AG09319 (cell line): ENCODE results near the gene RNF223.

Experiments
- DNase-seq: peaks from one replicate; pipeline ENCODE4 v3.0.0-alpha.2; 2010; ENCODE audit warnings: low read depth; ENCODE audit errors: extremely low read depth
- CTCF ChIP-seq: IDR thresholded peaks from 2 replicates; pipeline ENCODE4 v1.5.1; 2011; ENCODE audit warnings: low read depth, mild to moderate bottlenecking, inconsistent platforms, low read length, moderate library complexity

Gene RNF223

DNA sequence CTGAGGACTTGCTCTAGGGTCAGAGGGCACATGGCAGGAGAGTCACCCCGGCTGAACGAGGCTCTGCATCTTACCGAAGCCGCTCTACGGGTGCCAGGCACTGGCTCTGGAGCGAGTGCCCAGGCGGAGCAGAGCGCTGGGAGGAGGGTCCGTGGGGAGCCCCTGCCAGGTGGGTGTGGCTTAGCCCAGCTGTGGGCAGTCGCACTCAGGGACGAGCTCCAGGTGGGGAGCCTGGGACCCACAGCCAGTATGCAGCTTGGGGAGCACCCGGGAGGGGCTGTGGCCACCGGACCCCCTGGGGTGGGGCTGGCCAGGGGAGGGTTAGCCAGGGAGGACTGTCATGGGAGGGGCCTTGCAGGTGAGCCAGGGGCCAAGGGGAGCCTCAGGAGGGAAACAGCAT, 50.4 kb downstream of the RNF223 start:
- no peak for TF ChIP-seq CTCF
- no peak for DNase-seq

- no peak for DNase-seq
- no peak for TF ChIP-seq CTCF
These were observed 51.6 kb downstream of the RNF223 start for GRCh38 chr1:1022302-1023009.

GRCh38 chr1:1021920-1022259, 52.2 kb downstream of the RNF223 start:
- DNase-seq, result no peak
- TF ChIP-seq CTCF, result no peak

DNA sequence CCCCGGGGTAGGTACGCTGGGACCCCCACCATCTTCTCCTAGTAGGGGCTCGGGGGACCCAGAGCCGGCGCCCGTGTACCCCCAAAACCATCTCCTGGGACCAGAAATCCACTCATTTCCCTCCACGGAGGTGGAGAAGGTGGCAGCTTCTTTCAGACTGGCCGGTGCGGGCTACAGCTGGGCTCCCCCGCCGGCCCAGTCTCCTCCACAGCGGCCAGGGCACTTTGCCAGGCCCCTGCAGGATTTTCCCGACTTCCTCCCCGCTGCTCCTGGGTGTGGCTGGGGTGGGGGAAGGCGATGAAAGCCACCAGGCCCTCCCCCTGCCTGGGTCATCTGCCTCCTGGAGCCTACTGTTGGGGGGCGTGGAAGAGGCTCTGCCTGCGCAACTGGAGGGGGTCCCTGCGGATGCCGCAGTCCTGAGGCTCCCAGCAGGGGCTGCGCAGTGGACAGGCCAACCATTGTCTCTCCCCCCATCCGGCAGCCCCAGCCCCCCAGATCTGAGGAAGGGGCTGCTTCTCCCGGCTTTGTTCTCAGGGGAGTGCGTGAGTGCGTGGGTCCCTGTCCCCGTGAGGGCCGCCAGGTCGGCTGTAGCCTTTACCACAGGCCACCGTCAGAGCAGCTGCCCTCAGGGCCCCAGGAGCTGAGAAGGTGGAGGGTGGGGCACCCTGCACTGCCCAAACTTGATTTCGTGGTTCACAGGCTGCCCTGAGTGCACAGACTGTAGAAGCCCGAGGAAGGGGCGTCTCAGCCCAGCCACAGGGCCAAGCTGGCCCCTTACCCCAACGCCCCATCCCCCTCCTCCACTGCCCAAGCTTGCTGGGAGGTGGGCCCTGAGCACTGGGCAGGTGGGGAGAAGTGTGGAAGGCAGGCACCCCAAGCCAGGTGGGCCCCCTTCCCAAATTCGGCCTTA, 52.8 kb downstream of the RNF223 start:
- DNase-seq, result no peak

More for the DNA sequence above, 52.8 kb downstream of the RNF223 start:
- TF ChIP-seq CTCF, result no peak
